Activated CD8-positive, alpha-beta memory T cell treated with anti-CD3 and anti-CD28 coated beads for 24 hours (primary cell): ENCODE data around the gene DENND4C.

Source experiments
- DNase-seq: peaks from one replicate; pipeline ENCODE4 v3.0.0-alpha.2; 2020

Gene DENND4C

DNA sequence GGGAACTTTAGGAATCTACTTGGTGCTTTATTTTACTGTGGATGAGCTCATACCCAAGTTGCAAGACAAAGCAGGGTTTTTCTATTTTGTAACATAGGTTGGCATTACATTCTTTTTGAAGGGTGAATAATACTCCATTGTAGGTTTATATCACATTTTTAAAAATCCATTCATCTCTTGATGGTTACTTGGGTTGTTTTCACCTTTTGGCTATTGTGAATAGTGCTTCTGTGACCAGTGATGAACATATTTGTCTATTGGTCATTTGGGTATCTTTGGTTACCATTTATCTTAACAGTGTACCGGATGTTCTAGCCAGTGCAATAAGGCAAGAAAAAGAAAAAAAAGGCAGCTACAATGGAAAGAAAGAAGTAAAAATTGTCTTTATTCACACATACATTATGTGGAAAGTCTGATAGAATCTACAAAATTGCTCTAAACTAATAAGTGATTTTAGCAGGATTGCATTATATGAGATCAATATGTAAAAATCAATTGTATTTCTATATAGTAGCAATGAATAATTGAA is 40.0 kb downstream of the DENND4C start:
- no peak for DNase-seq

DNA sequence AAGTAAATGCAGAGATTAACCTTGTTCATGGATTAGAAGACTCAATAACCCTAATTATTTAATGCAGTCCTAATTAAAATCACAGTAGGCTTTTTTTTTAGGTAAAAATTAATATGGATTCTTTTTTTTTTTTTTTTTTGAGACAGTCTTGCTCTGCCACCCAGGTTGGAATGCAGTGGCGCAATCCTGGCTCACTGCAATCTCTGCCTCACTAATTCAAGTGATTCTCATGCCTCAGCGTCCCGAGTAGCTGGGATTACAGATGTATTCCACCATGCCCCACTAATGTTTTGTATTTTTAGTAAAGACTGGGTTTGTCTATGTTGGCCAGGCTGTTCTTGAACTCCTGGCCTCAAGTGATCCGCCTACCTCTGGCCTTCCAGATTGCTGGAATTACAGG is 40.6 kb downstream of the DENND4C start:
- no peak for DNase-seq

GRCh38 chr9:19281801-19282200 is 51.3 kb downstream of the DENND4C start:
- no peak for DNase-seq

GRCh38 chr9:19283072-19283710 is 52.7 kb downstream of the DENND4C start:
- no peak for DNase-seq

DNA sequence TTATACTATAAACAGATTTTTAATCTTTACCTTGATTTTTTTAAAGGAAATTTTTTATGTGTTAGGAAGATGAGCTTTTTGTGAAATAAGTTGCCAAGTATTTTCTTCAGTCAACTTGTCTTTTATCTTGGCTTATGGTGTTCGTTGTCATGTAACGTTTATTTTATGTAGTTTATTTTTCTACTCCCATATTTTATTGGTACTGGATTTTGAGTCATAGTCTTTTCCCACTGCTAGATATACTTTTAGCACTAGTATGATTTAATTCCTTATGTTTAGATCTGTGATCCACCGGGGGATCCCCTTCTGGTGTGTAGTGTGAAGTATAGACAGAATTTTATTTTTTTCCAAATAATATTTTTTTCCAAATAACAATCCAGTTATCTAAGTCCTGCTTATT is 54.2 kb downstream of the DENND4C start:
- no peak for DNase-seq

DNA sequence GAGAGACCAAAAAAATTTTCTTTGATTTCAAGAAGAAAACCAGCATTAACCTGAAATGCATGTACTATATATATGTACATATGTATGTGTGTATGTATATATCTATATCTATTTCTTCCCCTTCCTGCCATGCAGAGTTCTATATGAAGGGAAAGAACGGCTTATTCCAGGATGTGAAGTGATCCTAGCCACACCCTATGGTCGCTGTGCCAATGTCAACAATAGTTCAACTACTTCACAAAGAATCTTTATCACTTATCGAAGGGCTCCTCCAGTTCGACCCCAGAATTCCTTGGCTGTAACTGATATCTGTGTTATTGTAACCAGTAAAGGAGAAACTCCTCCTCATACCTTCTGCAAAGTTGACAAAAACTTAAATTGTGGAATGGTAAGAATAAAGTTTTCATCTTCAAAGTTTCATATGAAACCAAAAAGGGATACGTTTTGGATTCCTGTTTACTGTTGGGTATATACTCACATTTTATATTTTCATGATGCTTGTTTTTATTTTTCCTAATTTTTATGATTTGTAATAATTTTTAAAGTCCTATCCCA is 56.2 kb downstream of the DENND4C start:
- DNase-seq: no peak

DNA sequence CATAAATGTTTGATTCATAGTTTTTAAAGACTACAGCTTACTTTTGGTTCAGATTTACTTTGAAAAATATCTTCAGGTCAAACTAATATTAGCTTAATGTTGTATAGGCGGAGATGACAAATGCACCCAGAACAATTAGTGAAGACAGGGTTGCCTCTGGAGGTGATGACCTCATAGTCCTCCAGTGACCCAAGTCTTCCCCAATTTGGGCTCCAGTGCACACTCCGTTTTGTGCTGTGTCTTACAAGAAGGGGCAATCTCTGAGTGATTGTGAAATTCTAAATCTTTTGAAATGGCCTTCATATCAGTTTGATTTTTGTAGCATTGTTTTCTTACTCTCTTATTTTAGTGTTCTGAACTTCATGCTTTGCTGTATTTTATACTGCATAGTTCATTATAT is 57.6 kb downstream of the DENND4C start:
- DNase-seq: no peak

DNA sequence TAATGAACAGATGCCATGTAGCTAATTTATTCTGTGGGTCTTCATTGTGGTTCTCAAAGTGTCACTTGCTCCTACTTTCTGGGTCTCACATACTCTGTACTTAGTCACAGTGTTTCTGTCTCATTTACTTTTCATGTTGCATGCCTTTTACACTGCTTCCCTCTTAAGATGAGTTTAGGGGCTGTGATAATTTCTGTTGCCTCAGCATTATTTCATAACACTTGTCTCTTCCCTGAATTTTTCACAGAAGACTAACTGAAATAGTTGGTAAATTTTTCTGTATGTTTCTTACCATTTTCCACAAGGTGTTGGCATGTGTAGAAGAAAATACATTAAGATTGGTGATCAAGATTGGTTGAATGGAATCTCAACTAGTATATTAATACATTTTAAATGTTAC is 59.6 kb downstream of the DENND4C start:
- DNase-seq: no peak

- no peak for DNase-seq
Observed at GRCh38 chr9:19294219-19294618, 63.7 kb downstream of the DENND4C start.

GRCh38 chr9:19298436-19299000 is 68.0 kb downstream of the DENND4C start:
- no peak for DNase-seq

- no peak for DNase-seq
Observed at GRCh38 chr9:19303216-19303615, 72.7 kb downstream of the DENND4C start.

GRCh38 chr9:19306568-19306967 is 76.1 kb downstream of the DENND4C start:
- no peak for DNase-seq

DNA sequence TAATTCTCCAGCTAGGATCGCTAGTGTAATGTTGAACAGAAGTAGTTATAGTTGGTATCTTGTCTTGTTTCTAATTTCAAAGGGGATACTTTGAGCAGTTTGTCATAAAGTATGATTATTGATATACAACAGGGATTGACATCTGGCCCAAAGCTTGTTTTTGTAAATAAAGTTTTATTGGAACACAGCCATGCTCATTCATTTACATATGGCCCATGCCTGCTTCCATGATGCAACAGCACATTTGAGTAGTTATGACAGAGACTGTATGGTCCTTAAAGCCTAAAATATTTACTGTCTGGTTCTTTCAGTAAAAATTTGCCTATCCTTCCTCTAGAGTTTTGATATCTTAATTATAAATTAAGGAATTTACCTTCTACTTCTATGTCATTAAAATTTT is 79.8 kb downstream of the DENND4C start:
- DNase-seq: no peak

GRCh38 chr9:19313573-19313972 is 83.1 kb downstream of the DENND4C start:
- no peak for DNase-seq

GRCh38 chr9:19320495-19320894 is 90.0 kb downstream of the DENND4C start:
- DNase-seq: no peak

- no peak for DNase-seq
Observed at GRCh38 chr9:19331877-19332276, 101.4 kb downstream of the DENND4C start.

GRCh38 chr9:19336166-19336565 is 105.7 kb downstream of the DENND4C start:
- DNase-seq: no peak

- no peak for DNase-seq
Observed at GRCh38 chr9:19342947-19343346, 112.5 kb downstream of the DENND4C start.

DNA sequence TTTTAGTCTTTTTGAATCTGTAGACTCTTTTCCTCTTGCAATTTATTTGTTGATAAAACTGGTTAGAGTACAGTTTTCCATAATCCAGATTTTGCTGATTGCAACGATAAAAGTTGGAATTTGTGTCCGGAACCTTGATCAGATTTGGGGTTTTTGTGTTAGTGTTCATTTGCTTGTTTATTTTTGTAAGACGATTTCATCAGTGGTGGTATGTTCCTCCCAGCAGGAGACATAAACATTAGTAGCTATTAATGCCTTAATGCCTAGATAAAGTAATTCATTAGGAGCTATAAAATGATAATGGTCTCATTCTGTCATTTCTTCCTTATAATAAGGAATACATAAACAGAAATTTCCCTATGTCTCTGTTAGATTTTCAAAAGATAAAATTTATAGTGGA is 128.2 kb downstream of the DENND4C start:
- DNase-seq: no peak

- no peak for DNase-seq
Observed at GRCh38 chr9:19369107-19369506, 138.6 kb downstream of the DENND4C start.

DNA sequence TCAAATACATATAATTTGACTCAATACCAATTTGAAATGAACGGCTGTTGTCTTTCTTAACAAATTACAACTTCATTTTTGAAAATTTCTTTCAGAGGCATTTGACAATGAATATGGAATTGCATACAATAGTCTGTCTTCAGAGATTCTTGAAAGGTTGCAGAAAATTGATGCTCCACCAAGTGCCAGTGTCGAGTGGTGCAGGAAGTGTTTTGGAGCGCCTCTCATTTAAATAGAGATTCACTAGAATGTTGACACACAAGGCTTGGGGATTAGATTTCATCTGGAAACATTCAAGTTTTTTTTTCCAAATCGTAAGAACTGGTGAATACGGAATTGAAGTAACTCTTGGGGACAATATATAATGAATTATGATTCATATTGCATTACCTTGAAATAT is 141.4 kb downstream of the DENND4C start:
- no peak for DNase-seq

DNA sequence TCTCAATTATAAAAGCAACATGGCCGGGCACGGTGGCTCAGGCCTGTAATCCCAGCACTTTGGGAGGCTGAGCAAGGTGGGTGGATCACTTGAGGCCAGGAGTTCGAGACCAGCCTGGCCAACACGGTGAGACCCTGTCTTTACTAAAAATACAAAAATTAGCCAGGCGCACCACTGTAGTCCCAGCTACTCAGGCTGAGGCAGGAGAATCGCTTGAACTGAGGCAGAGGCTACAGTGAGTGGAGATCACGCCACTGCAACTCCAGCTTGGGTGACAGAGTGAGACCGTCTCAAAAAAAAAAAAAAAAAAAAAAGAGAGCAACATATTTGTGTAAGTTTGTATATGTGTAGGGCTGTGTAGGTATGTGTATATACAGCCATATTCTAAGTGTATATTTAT is 142.1 kb downstream of the DENND4C start:
- no peak for DNase-seq

DNA sequence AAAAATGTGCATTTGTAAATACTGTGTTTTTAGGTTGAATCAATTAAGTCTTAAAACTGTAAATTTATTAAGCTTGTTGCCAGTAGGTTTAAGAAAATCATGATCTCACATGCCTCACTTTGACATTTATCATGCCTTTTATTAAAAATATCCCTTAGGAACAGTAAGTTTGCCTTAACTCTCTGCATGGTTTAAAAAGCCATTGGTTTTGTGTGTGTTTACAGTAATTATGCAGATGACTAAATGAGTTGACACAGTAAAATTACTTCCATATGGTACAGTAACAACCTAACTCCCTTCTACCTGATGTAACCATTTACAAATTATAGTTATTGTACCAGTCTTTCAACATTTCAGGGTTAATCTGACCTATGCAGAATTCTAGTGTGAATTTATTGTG is 143.0 kb downstream of the DENND4C start:
- no peak for DNase-seq

DNA sequence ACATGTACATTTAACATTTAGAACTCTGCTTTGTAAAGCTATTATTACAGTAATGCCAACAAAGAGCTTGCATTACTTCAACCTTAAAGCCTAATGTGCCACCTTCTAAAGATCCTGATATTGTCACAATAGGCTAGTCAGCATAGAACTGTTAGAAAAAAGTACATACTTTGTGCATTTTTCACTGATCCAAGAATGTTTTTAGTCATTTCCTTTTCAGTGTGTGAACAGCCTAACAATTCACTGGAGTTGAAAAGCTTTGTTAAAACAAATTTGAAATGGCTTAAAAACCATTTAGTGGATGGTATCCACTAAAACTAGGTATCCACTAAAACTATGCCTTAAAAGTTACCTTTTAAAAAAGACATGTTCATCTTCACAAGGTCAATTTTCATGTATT is 145.0 kb downstream of the DENND4C start:
- no peak for DNase-seq

DNA sequence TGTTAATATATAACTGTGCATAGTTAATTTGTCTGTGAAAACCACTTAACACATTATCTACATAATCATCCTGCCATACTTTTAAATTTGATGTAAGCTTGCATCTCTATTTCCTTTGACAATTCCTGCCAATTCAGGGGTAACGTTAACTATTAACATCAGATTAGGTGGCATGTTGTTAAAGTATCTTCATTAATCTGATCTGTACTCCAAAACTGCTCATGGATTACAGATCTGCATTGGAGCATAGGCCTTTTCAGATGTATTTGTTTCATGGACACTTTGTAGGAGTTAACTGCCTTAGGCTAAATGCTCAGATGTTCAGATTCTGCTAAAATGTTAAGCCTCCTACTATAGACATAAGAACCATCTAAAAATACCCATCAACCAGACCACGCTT is 146.4 kb downstream of the DENND4C start:
- DNase-seq: no peak
